ENCODE results near the gene TCIRG1.
A peak's percentile ranks its signal among the peaks of the same experiment; 100 is the strongest.

Gene TCIRG1

GRCh38 chr11:68016904-68017817 is 21.7 kb upstream of the TCIRG1 start:
- no peak for DNase-seq (ENCODE audit: low read depth)
- no peak for TF ChIP-seq CTCF (IDR thresholded peaks at IDR 0.05; ENCODE audit: insufficient read depth, low read depth, low read length, missing control alignments)
- H3K4me3 ChIP-seq (ENCODE audit: low read depth, low read length), result no peak overlapping the region

GRCh38 chr11:68017980-68018729 is 20.7 kb upstream of the TCIRG1 start:
- no peak overlapping the region for H3K4me3 ChIP-seq (ENCODE audit: low read depth, low read length)
- TF ChIP-seq CTCF (IDR thresholded peaks at IDR 0.05; ENCODE audit: insufficient read depth, low read depth, low read length, missing control alignments), result no peak
- DNase-seq (ENCODE audit: low read depth), result no peak

- DNase-seq (ENCODE audit: low read depth), result no peak
- no peak overlapping the region for H3K4me3 ChIP-seq (ENCODE audit: low read depth, low read length)
- TF ChIP-seq CTCF (IDR thresholded peaks at IDR 0.05; ENCODE audit: insufficient read depth, low read depth, low read length, missing control alignments), result no peak
Measured at GRCh38 chr11:68018730-68019190, 20.1 kb upstream of the TCIRG1 start.

GRCh38 chr11:68019486-68019885 is 19.3 kb upstream of the TCIRG1 start:
- no peak for TF ChIP-seq CTCF (IDR thresholded peaks at IDR 0.05; ENCODE audit: insufficient read depth, low read depth, low read length, missing control alignments)
- no peak for DNase-seq (ENCODE audit: low read depth)
- H3K4me3 ChIP-seq (ENCODE audit: low read depth, low read length), result no peak overlapping the region

GRCh38 chr11:68020575-68020974 is 18.2 kb upstream of the TCIRG1 start:
- no peak overlapping the region for H3K4me3 ChIP-seq (ENCODE audit: low read depth, low read length)
- TF ChIP-seq CTCF (IDR thresholded peaks at IDR 0.05; ENCODE audit: insufficient read depth, low read depth, low read length, missing control alignments), result peak; percentile 13
- no peak for DNase-seq (ENCODE audit: low read depth)

- H3K4me3 ChIP-seq (ENCODE audit: low read depth, low read length), result no peak overlapping the region
- TF ChIP-seq CTCF (IDR thresholded peaks at IDR 0.05; ENCODE audit: insufficient read depth, low read depth, low read length, missing control alignments), result peak; percentile 24
- DNase-seq (ENCODE audit: low read depth), result no peak
Measured at GRCh38 chr11:68021167-68021787, 17.5 kb upstream of the TCIRG1 start.

Measured in GM12865 (cell line).